Daoy (cell line): ENCODE results near the gene PITPNM1. TPM values are rescaled to one million over a fixed set of nuclear protein-coding genes. Genes with fewer than 3 reads are reported as not detected.

ENCODE experiments used
- DNase-seq: peaks from one replicate; pipeline ENCODE4 v3.0.0-alpha.2; 2015; ENCODE audit warnings: low read depth
- total RNA-seq: library from RNA; depleted of rRNA; stranded (reverse); fragments of >200 nt; shearing (Covaris generic); gene quantifications from 2 replicates; pipeline ENCODE4 v1.2.3, GENCODE V29; 2014

Gene PITPNM1
- total RNA-seq, 1 experiment from 2014 or later = 32.1 TPM

- DNase-seq = no peak
Observed at GRCh38 chr11:67466367-67466766, 38.8 kb downstream of the PITPNM1 start.

DNA sequence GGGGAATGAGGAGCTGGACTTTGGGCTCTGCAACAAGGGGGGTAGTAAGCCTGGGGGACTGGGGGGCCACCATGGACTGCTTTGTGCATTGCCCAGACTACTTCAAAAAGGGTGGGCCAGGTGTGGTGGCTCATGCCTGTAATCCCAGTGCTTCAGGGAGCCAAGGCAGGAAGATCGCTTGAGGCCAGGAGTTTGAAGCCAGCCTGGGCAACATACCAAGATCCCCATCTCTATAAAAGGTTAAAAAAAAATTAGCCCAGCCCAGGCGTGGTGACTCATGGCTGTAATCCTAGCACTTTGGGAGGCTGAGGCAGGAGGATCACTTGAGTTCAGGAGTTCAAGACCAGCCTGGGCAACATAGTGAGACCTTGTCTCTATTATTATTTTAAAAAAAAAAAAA is 39.6 kb downstream of the PITPNM1 start:
- peak; percentile 56 for DNase-seq

GRCh38 chr11:67465189-67465510 is 40.0 kb downstream of the PITPNM1 start:
- DNase-seq = no peak

DNA sequence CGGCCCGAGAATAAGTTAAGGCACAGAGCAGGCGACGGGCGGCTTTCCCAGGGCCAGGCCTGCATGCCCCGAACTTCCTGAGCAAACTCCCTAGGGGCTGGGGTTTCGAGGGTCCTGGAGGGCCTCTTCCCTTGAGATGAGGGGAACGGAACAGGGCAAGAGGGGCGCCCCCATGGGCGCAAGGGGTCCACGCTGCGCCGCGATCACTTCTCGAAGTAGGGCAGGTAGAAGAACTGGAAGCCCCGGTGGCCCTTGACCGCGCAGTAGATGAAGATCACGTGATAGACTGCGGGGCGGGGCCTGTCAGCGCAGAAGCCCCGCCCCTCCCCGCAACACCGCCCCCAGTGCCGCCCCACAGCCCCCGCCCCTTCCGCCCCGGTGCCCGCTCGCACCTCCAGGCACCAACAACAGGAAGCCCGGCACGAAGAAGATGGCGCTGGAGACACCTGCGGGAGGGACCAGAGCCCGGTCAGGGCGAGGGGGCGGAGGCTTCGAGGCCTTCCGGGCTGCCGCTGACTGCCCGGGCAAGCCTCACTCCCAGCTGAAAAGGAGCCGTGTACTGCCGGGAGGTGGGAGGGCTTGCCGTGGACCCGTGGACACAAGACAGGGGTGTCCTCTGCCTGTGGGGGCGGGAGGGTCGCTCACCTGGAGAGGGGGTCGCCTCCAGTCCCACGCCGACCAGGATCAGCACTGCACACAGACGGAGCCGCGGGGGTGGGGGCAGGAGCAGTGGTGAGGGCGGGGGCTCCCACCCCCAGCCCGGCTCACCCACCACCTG is 40.6 kb downstream of the PITPNM1 start:
- DNase-seq = peak; percentile 90

DNA sequence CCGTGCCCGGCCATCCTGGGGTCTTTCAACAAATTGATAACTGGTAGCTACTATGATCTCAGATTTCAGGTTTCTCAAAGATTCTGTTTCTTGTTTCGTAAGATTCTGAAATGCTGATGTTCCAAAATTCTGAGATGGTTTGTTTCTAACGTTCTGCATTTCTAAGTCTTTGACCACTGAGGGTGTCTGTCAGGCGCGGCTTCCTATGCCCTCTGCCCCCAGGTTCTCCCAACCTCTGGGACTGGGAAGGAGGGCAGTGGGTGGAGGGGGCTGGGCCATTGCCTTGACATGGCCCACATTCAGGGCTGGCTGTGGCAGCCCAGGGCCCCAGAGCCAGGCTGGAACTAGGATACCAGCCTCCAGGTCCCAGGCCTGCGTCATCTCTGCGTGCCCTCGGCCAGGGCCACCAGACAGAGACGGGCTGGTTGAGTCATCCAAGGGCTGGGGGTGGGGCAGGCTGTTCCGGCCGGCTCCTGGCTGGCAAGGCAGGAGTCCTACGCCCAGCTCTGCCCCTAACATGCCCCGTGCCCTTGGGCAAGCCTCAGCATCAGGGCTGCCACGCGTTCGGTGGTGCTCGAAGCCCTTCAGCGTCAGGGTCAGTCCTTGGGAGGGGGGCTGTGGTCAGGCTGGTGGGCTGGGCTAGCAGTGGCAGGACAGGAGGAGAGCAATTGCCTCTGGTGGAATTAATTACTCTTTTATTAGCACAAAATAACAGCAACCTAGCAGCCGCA is 41.3 kb downstream of the PITPNM1 start:
- peak; percentile 87 for DNase-seq

GRCh38 chr11:67463186-67463585 is 42.0 kb downstream of the PITPNM1 start:
- DNase-seq = no peak

DNA sequence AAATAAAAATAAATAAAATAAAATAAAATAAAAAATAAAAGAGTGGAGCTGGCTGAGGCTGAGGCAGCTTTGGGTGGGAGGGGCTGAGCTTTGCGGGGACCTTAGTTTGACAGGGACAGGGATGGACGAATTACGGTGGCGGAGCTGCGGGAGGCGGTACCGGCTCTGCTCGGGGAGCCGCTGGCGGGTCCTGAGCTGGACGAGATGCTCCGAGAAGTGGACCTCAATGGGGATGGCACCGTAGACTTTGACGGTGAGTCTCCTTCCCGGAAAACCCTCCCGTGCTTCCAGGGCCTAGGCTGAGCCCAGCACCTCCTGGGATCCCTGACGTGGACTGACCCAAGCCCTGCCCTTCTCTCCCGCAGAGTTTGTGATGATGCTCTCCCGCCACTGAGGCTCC is 46.9 kb downstream of the PITPNM1 start:
- no peak for DNase-seq

DNA sequence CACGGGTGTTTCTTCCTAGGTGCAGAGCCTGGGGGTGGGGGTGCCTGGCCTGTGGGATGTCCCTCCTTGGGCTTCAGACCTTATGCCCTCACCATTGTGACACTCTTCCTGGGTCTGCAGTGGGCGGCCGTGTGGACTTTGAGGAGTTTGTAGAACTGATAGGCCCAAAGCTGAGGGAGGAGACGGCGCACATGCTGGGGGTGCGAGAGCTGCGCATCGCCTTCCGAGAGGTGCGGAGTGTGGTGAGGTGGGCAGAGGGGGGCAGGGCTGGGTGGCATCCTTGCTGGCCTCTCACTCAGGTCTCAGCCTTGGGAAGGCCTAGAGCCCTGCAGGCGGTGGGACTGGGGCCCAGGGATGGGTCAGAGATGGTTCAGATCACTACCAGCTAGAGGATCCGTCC is 47.7 kb downstream of the PITPNM1 start:
- no peak for DNase-seq

DNA sequence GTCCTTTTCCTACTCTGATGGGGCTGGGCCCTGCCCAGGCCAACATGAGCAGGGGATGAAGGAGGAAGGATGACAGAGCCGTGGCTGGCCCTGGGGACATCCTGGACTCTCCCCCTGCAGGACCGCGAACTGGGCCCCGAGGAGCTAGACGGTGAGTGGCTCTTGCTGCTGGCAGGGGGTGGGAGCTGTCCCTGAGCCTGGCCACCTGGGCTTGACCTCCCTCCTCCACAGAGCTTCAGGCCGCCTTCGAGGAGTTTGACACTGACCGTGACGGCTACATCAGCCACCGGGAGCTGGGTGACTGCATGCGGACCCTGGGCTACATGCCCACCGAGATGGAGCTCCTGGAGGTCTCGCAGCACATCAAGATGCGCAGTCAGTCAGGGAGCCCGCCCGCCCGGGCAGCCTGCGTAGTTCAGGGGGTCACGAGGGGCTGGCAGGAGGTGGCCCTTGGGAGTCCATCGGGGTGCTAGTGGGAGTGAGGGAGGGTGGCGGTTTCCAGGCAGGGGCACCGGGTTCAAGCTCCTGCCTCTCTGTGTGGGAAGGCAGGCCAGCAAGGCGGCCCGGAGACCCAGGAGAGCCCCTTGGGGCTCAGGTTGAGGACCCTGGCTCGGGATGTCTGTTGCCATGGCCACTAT is 49.0 kb downstream of the PITPNM1 start:
- no peak for DNase-seq

GRCh38 chr11:67455054-67455453 is 50.1 kb downstream of the PITPNM1 start, which contains the start of gene CABP4:
CABP4 (plus strand) TSS chr11:67455354; CDS start chr11:67455424, 70 bp downstream.
- DNase-seq = no peak

- no peak for DNase-seq
Observed at GRCh38 chr11:67453816-67454732, 51.1 kb downstream of the PITPNM1 start.

GRCh38 chr11:67452141-67452952 is 52.8 kb downstream of the PITPNM1 start, which contains the start of gene GPR152:
GPR152 (minus strand) TSS chr11:67452729; CDS start chr11:67452724, 5 bp downstream.
- no peak for DNase-seq

DNA sequence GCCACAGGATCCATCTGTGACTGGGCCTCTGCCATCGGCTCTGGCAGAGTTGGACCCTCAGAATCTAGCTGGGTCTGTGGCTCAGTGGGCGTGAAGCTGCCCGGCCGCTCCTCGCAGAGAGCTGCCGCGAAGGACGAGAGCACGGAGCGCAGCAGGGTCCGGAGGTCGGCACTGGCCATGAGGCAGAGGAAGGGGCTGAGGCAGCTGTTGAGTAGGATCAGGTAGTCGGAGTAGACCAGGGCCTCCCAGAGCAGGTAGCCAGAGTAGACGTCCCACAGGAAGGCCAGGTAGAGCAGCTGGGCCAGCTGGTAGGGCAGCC is 53.5 kb downstream of the PITPNM1 start:
- no peak for DNase-seq

DNA sequence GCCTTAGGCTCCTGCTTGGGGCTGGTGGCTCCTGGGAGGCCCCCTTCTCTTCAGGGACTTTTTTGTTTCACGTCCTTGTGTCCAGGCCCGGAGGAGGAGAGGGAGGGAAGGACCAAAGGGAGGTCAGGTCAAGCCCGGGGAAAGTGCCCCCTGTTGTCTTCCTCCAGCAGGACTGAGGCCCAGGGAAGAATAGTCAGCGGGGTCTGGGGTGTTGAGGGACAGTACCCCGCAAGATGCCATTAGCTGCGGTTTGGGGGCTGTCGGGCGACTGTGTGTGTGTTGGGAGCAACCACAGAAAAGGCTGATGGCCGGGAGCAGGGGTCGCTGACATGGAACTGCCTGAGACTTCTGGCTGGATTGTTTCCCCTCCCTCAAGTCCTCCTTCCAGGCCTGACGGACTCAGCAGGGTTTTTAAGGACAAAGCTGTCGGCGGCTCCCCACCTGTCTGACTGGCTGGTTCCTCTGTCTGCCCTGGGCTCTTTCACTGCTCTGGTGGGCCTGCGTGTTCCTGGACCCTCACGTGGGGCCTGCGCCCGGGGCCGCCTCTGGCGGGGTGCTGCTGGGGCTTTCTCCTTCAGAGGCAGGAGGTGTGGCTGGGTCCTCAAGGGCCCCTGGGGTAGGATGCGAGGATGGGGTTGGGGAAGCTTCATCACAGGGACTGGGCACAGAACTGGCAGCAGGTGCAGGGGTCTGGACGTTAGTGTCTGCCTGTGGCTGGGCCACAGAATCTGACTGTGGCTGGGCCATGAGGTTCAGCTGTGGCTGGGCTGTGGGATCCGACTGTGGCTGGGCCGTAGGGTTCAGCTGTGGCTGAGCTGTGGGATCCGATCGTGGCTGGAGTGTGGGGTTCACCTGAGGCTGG is 54.1 kb downstream of the PITPNM1 start:
- DNase-seq = no peak

GRCh38 chr11:67449116-67449844 is 55.9 kb downstream of the PITPNM1 start:
- no peak for DNase-seq

DNA sequence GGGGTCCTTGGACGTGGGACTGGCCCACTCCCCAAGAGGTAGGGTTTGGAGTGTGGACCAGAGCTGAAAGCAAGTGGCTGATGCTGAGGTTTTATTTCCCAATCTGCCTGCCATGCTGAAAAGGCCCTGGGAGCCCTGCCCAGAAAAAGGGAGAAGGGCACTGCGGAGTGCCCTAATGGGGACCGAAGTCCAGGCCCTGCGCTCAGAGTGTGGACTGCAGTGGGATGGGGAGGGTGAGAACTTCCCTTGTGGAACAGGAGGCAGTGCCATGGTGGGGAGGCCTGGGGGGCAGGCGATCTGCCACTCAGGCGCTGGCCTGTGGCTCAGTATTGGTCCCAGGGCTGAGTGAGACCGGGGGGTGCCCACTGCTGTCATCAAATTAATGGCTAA is 56.9 kb downstream of the PITPNM1 start:
- no peak for DNase-seq

GRCh38 chr11:67445515-67445914 is 59.6 kb downstream of the PITPNM1 start:
- no peak for DNase-seq

DNA sequence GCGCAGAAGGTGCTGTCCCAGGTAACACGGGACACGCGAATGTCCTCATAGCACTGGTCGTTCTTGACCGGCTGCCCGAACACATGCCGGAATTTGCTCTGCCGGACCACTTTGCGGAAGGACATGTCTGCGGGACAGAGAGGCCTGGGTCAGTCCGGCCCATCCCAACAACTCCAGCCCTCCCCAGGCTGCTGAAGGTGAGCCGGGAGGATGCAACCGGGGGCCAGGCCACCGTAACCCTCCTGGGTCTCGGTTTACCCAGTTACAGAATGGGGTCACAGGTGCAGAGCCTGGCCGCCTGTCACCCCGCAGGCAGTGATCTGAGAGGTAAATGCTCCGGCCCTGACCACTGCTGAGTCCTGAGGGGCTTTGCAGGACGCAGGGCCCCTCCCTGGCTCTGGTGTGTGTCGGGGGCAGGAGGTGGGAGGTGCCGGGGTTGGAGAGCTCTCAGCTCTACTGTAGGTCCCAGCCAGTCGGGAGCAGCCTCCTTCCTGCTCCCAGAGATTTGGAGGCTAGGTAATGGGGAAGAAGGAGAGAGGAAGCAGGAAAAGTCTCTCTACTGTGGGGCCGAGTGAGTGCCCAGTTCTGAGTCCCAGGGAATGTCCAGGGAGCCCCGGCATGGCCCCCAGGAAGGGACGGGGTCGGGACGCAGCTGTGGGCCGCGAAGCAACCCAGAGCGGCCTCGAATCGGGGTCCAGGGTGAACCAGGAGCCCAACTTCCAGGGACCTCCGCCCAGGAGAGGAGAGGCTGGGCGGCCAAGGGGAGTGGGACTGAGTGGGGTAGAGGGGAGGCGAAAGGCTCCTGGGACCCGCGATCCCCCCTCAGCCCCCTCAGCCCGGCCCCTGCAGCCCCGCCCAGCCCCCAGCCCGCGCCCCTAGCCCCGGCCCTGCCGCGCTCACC is 62.4 kb downstream of the PITPNM1 start:
- DNase-seq = no peak
